GM19240 (cell line): ENCODE measurements around the gene ZNF652.
A peak's percentile ranks its signal among the peaks of the same experiment; 100 is the strongest.
"Not testable (repeated sequence)": the region's sequence is repeated elsewhere in the genome, so short reads cannot be mapped to it uniquely, and the experiment has no call there.

Source experiments
- DNase-seq: peaks from one replicate; pipeline ENCODE4 v3.0.0; 2011; ENCODE audit warnings: low spot score; ENCODE audit not compliant: insufficient read length

The ZNF652 gene

GRCh38 chr17:49269356-49269755, 92.7 kb downstream of the ZNF652 start:
- no peak for DNase-seq

- DNase-seq, result no peak
Observed at GRCh38 chr17:49267912-49268311, 94.1 kb downstream of the ZNF652 start.

GRCh38 chr17:49266233-49266632, 95.8 kb downstream of the ZNF652 start:
- no peak for DNase-seq

- not testable (repeated sequence) for DNase-seq
Observed at GRCh38 chr17:49261540-49261939, 100.5 kb downstream of the ZNF652 start.

GRCh38 chr17:49260817-49261291, 101.2 kb downstream of the ZNF652 start:
- no peak for DNase-seq

GRCh38 chr17:49260011-49260816, 101.8 kb downstream of the ZNF652 start:
- peak; percentile 38 for DNase-seq

GRCh38 chr17:49259663-49260010, 102.4 kb downstream of the ZNF652 start:
- DNase-seq, result no peak

GRCh38 chr17:49258394-49258793, 103.7 kb downstream of the ZNF652 start:
- no peak for DNase-seq

GRCh38 chr17:49255125-49255524, 106.9 kb downstream of the ZNF652 start:
- no peak for DNase-seq

- no peak for DNase-seq
Observed at GRCh38 chr17:49254066-49254465, 108.0 kb downstream of the ZNF652 start.

- DNase-seq, result no peak
Observed at GRCh38 chr17:49252148-49252695, 109.8 kb downstream of the ZNF652 start.

- no peak for DNase-seq
Observed at GRCh38 chr17:49249890-49250522, 112.0 kb downstream of the ZNF652 start.

- no peak for DNase-seq
Observed at GRCh38 chr17:49249292-49249794, 112.7 kb downstream of the ZNF652 start.

- DNase-seq, result no peak
Observed at GRCh38 chr17:49247944-49248343, 114.1 kb downstream of the ZNF652 start.

GRCh38 chr17:49244839-49245238, 117.2 kb downstream of the ZNF652 start:
- DNase-seq, result no peak
